Naive thymus-derived CD8-positive, alpha-beta T cell (primary cell): ENCODE measurements around the gene MYDGF. TPM values are rescaled to one million over a fixed set of nuclear protein-coding genes. Genes with fewer than 3 reads are reported as not detected.
A peak's percentile ranks its signal among the peaks of the same experiment; 100 is the strongest.

Experiments used
- ATAC-seq, 2 donors: fragments of 150-1000 bp; cut with Tn5 transposase in 1 of 2; sonication (Bioruptor Pico), chemical (Tn5 transposase) in 1 of 2; 1 replicate in 1 of 2; 2 replicates in 1 of 2; pipeline ENCODE4 v1.10.0; 2021; ENCODE audit warnings: mild to moderate bottlenecking in 2 of 2, moderate library complexity in 2 of 2
- POLR2A ChIA-PET: fragments of 350-600 bp; sonication (Branson Sonifier 250); formaldehyde crosslinking; loops from one replicate; lab custom pipeline; 2021; ENCODE audit warnings: antibody characterized with exemption; lab: Charles Lee
- DNase-seq, 10 donors: peaks; one replicate each; pipeline versions ENCODE4 v3.0.0 to v3.0.0-alpha.2; 2020 to 2022
- H3K27ac Mint-ChIP-seq, 10 donors: one replicate each; pipeline ENCODE4 v1.8.0; 2020 to 2022; ENCODE audit warnings: mild to moderate bottlenecking in 10 of 10, mixed read lengths in 10 of 10, moderate library complexity in 4 of 10, inconsistent platforms in 1 of 10
- H3K27me3 Mint-ChIP-seq, 5 donors: one replicate each; pipeline ENCODE4 v1.8.0; 2021 to 2022; ENCODE audit warnings: mixed read lengths in 5 of 5
- H3K36me3 Mint-ChIP-seq, 3 donors: one replicate each; pipeline ENCODE4 v1.8.0; 2020 to 2022; ENCODE audit warnings: mixed read lengths in 3 of 3, mild to moderate bottlenecking in 2 of 3, inconsistent platforms in 1 of 3
- H3K4me1 Mint-ChIP-seq, 4 donors: one replicate each; pipeline ENCODE4 v1.8.0; 2021 to 2022; ENCODE audit warnings: mixed read lengths in 4 of 4
- H3K4me3 Mint-ChIP-seq, 10 donors: one replicate each; pipeline ENCODE4 v1.8.0; 2020 to 2022; ENCODE audit warnings: mild to moderate bottlenecking in 10 of 10, mixed read lengths in 10 of 10, moderate library complexity in 6 of 10, inconsistent platforms in 1 of 10
- H3K9me3 Mint-ChIP-seq, 9 donors: one replicate each; pipeline ENCODE4 v1.8.0; 2020 to 2022; ENCODE audit warnings: mixed read lengths in 9 of 9, mild to moderate bottlenecking in 3 of 9, inconsistent platforms in 1 of 9, moderate library complexity in 1 of 9
- polyA plus RNA-seq, 3 donors: library from polyadenylated mRNA; unstranded; fragments of 300-500 nt; fragmentation: Illumina TruSeq; gene quantifications; one replicate each; pipeline ENCODE4 v1.2.3, GENCODE V29; 2021
- total RNA-seq, 8 experiments: library from RNA in 2 of 8; stranded (reverse) in 2 of 8; gene quantifications; one replicate each; pipeline ENCODE4 v1.2.3 and lab custom pipeline; 2021 to 2026

MYDGF gene
- total and polyA plus RNA-seq, 5 experiments from 2014 or later, result 24.9 to 114 (median 103) TPM

DNA sequence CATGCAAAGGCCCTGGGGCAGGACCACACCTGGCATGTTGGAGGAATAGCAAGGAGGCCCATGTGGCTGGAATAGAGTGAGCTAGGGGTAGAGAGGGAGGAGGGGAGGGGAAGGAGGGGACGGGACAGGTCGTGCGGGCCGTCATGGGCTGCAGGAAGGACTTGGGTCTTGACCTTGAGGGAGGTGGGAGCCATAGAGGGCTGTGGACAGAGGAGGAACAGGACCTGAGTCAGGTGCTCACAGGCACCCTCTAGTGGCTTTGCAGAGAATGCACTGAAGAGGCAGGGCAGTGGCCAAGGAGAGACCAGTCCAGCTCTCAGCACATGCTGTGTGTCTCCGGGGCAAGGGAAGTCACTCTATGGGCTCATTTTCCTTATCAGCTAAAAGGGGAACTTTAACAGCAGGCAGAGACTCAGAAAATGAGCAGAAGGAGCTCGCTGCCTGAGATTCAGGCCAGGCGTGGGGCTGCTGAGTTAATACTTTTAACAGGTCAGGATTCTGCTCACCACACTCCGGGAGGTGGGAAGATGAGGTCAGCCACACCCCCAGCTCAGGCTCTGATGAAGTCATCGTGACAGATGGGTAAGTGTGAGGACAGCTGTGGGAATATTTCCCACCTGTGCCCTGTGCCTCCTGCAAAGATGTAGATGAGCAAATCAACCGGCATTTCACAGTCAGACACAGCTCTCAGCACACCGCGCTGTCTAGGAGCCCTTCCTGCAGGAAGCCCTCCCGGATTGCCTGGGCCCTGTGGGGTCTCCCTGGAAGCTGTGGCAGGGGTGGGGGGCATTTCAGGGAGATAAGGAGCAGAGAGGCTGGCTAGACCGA, 36.8 kb downstream of the MYDGF start:
- no peaks in the 10 kb centered on the region for H3K9me3 Mint-ChIP-seq
- H3K27me3 Mint-ChIP-seq, result peaks cover 0 to 5% (median 0%) of the 10 kb centered on the region in 5 donors
- no peaks in the 10 kb centered on the region for H3K36me3 Mint-ChIP-seq
- ATAC-seq (peak; percentile 29 to 35), DNase-seq (peak in 6 of 10 donors; percentile 20 to 39 (median 34))
- H3K27ac Mint-ChIP-seq, result peak overlapping the region in 6 of 10 donors; percentile 30 to 70 (median 50)
- peaks cover 11 to 25% (median 18%) of the 10 kb centered on the region in 4 donors for H3K4me1 Mint-ChIP-seq
- POLR2A ChIA-PET, result interaction anchor here (0.5 to 1.4 kb wide), 4 partner anchors 9 to 231 kb away, joined by 3 to 4 read pairs (median 3); partner anchors contain the start of gene CHAF1A
- peak overlapping the region in 5 of 10 donors; percentile 26 to 77 (median 44) for H3K4me3 Mint-ChIP-seq

DNA sequence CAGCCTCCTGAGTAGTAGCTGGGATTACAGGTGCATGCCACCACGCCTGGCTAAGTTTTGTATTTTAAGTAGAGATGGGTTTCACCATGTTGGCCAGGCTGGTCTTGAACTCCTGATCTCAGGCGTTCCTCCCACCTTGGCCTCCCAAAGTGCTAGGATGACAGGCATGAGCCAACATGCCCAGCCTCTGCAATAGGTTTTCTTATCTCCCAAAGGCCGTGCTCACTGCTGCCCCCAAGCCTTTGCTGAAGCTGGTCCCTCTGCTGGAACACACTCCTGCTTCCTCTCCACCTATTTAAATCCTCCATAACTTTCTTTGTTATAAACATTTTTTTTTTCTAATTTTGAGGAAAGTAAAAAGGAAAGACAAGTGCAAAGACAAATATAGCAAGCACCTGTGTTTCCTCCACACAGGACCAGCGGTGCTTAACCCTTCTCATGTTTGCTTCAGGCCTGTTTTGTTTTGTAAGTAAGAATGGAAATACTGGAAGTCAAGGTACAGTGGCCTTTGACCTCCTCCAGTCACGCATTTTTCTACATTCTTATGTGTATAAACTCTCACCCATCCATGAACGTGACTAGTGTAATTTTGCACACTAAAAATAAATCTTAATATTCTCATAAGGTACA, 45.3 kb downstream of the MYDGF start:
- no peak for ATAC-seq
- POLR2A ChIA-PET, result no interaction called here
- Mint-ChIP-seq H3K4me3 (no peak overlapping the region), H3K36me3 (no peaks in the 10 kb centered on the region), H3K9me3 (no peaks in the 10 kb centered on the region), H3K4me1 (no peaks in the 10 kb centered on the region), H3K27ac (no peak overlapping the region), H3K27me3 (peaks cover 2 to 18% (median 6%) of the 10 kb centered on the region in 5 donors)
- no peak for DNase-seq

DNA sequence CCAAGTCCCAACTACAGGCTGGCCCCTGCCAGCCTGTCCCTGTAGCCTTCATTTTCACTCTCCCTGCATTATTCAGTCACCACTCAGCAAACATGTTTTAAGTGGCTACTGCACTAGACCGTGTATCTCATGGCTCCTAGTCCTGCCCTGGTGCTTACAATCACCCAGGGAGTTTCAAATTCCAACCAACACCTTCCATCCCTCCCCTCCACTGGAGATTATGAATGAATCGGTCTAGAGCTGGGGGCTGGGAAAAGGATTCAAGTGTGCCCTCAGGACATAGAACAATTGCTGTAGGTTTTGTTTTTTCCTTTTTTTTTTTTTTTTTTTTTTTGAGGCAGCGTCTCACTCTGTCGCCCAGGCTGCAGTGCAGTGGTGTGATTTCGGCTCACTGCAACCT, 45.8 kb downstream of the MYDGF start:
- POLR2A ChIA-PET, result no interaction called here
- Mint-ChIP-seq H3K9me3 (no peaks in the 10 kb centered on the region), H3K27ac (no peak overlapping the region), H3K27me3 (peaks cover 2 to 24% (median 7%) of the 10 kb centered on the region in 5 donors), H3K36me3 (no peaks in the 10 kb centered on the region), H3K4me3 (no peak overlapping the region), H3K4me1 (no peaks in the 10 kb centered on the region)
- DNase-seq (no peak), ATAC-seq (no peak)

DNA sequence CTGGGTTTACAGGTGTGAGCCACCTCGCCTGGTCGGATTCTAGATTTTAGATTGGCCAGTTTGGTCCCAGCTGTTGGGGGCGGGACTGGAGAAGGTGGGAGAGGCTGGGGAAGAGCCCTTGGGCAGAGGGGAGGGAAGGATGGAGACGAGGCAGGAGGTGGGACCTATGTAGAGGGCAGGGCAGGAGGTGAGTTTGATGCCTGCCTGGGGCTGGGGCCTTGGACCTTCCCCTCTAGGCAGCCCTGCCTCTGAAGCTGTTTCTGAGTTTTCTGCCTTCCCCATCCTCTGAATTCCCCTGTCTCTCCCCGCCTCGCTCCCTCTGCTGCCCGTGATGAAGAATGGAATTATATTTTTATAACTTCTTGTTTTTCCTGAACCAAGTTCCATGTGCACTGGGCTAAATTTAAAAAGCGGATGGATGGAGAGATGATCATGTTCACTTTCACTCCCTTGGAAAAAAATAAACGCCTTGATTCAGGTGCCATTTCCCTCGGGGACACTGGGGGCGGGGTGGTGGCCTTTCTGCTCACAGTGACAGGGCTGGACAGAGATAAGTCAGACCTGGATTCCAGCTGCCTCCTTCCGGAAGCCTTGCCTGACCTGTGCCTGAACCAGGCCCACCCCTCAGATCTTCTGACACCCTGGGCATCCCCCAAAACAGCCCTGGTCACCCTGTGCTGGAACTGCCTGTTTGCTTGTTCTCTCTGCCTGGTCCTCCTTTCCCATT, 47.3 kb downstream of the MYDGF start:
- Mint-ChIP-seq H3K9me3 (no peaks in the 10 kb centered on the region), H3K27ac (no peak overlapping the region), H3K36me3 (no peaks in the 10 kb centered on the region), H3K27me3 (peaks cover 2 to 26% (median 2%) of the 10 kb centered on the region in 5 donors), H3K4me3 (no peak overlapping the region), H3K4me1 (no peaks in the 10 kb centered on the region)
- POLR2A ChIA-PET, result interaction anchor here (1.4 kb wide), 1 partner anchor 16 kb away, joined by 9 read pairs; no protein-coding TSS in a partner anchor
- no peak for ATAC-seq
- no peak for DNase-seq

DNA sequence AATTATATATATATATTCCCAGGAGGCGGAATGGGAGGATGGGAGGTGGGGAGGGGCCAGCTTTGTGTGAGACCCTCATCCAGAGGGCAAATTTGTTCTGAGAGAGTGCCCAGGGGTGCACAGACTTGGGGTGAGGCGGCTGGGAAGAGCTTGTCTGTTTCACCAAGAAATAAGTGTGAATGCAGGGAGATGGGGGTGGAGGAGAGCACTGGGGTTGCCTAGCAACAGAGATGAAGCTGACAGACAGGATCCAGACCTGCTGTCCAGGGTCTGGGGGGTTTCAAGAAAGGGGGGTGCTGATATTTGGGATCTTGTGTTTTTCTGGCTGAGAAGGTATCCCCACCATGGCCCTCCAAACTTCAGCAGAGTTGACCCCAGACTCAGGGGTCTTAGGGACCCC, 49.5 kb downstream of the MYDGF start:
- POLR2A ChIA-PET, result no interaction called here
- H3K4me1 Mint-ChIP-seq, result no peaks in the 10 kb centered on the region
- DNase-seq, result no peak
- H3K27me3 Mint-ChIP-seq, result peaks cover 0 to 29% (median 2%) of the 10 kb centered on the region in 5 donors
- no peak overlapping the region for H3K4me3 Mint-ChIP-seq
- no peak for ATAC-seq
- no peaks in the 10 kb centered on the region for H3K36me3 Mint-ChIP-seq
- no peaks in the 10 kb centered on the region for H3K9me3 Mint-ChIP-seq
- no peak overlapping the region for H3K27ac Mint-ChIP-seq

DNA sequence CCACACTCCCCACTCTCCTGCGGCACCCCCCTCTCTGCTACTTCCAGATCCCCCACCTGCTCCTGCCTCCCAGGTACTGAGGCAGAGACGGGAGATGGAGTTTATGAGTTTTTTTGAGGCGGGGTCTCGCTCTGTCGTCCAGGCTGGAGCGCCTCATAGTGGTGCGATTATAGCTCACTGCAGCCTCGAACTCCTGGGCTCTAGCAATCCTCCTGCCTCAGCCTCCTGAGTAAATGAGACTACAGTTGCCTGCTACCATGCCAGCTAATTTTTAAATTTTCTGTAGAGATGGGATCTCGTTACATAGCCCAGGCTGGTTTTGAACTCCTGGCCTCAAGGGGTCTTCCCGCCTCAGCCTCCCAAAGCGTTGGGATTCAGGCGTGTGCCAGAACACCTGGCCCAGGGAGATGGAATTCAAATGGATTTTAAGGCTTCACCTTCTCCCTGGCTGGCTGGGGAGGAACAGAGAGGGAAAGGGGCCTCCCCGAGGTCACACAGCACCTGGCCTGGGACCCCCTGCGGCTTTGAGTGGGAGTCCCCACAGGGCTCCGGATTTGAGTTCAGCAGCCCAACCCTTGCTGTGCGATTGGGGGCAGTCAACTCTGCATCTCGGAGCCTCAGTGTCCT, 50.4 kb downstream of the MYDGF start:
- POLR2A ChIA-PET, result no interaction called here
- Mint-ChIP-seq H3K36me3 (no peaks in the 10 kb centered on the region), H3K9me3 (no peaks in the 10 kb centered on the region), H3K4me3 (no peak overlapping the region), H3K27ac (no peak overlapping the region), H3K27me3 (peaks cover 0 to 29% (median 2%) of the 10 kb centered on the region in 5 donors), H3K4me1 (no peaks in the 10 kb centered on the region)
- DNase-seq (no peak), ATAC-seq (no peak)

DNA sequence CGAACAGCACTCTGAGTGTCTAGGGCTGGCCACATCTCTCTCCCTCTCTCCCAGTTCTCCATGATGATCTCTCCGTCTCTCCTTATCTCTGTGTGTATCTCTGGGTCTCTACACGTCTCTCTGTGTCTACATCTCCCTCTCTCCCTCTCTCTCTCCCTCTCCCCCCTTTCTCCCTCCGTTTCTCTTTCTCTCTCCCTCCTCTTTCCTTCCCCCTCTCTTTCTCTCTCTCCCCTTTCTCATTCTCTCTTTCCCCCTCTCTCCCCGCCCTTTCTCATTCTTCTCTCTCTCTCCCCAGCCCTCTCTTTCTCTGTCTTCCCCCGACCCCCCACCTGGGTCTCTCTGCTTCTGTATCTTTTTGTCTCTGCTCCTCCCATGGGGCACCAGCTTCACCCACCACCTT, 52.1 kb downstream of the MYDGF start:
- no peak for ATAC-seq
- no peaks in the 10 kb centered on the region for H3K36me3 Mint-ChIP-seq
- POLR2A ChIA-PET, result no interaction called here

DNA sequence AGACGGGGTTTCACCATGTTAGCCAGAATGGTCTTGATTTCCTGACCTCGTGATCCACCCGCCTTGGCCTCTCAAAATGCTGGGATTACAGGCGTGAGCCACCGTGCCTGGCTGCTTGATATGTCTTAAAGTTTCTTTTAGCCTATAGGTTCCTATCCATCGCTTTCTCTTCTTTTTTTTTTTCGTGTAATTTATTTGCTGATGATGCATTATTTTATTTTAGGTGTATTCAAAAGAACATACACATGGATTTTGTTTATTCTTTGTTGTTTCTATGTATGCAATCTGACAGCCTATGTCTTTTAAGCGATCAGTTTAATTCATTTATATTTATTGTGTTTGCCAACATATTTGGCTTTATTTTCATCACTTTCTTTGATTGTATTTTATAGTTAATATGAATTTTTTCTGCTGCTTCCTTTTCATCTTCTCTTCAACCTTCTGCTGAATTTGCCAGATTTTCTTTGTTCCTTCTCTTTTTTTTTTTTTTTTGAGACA, 56.8 kb downstream of the MYDGF start:
- POLR2A ChIA-PET, result interaction anchor here (0.6 kb wide), 1 partner anchor 590 kb away, joined by 3 read pairs; no protein-coding TSS in a partner anchor
- ATAC-seq (no peak), DNase-seq (no peak)
- Mint-ChIP-seq H3K36me3 (no peaks in the 10 kb centered on the region), H3K9me3 (no peaks in the 10 kb centered on the region), H3K27ac (no peak overlapping the region), H3K4me3 (no peak overlapping the region), H3K27me3 (peaks cover 7 to 24% (median 17%) of the 10 kb centered on the region in 5 donors), H3K4me1 (peaks cover 0 to 3% (median under 1%) of the 10 kb centered on the region in 4 donors)

More for the DNA sequence above, 52.1 kb downstream of the MYDGF start:
- Mint-ChIP-seq H3K4me1 (no peaks in the 10 kb centered on the region), H3K9me3 (no peaks in the 10 kb centered on the region), H3K4me3 (no peak overlapping the region), H3K27me3 (peaks cover 0 to 29% (median 2%) of the 10 kb centered on the region in 5 donors), H3K27ac (peak overlapping the region in 1 of 10 donors; percentile 75)
- DNase-seq, result no peak

DNA sequence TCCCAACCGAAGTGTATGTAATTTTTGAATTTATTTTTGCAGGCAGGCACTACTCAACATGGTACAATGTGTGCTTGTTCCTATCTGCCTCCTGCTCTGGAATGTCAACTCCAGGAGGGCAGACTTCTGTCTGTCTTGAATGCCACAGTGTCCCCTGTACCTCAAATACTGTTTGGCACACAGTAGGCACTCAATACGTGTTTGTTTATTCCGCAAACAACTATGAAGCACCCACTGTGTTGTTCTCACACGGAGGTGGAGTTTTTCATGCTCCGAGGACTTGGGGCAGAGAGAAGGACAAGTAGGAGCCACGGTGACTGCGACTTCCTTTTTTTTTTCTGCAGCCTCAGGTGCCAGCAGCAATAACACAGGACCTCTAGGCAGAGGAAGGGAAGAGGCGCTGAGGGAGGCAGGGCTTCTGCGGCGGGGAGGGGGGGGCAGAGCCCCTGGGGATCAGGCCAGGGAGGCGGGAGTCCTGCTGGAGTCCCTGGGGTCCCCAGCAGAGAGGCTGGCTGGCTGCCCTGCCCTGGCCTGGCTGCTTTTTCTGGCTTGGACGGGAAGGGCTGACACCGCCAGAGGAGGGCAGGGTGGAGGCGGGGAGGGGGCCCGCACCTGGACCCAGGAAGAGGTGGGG, 60.1 kb downstream of the MYDGF start:
- no peaks in the 10 kb centered on the region for H3K9me3 Mint-ChIP-seq
- H3K4me1 Mint-ChIP-seq, result peaks cover 0 to 3% (median under 1%) of the 10 kb centered on the region in 4 donors
- no peak overlapping the region for H3K4me3 Mint-ChIP-seq
- no peaks in the 10 kb centered on the region for H3K36me3 Mint-ChIP-seq
- DNase-seq (no peak), ATAC-seq (no peak)
- POLR2A ChIA-PET, result no interaction called here
- peaks cover 9 to 38% (median 19%) of the 10 kb centered on the region in 5 donors for H3K27me3 Mint-ChIP-seq
- H3K27ac Mint-ChIP-seq, result no peak overlapping the region
